Liver (tissue), 9 donors: ENCODE data around the gene VNN1. TPM values are rescaled to one million over a fixed set of nuclear protein-coding genes. Genes with fewer than 3 reads are reported as not detected.
A peak's percentile ranks its signal among the peaks of the same experiment; 100 is the strongest.

Source experiments
- DNase-seq: peaks from one replicate; pipeline ENCODE4 v3.0.0-alpha.2; 2017; ENCODE audit warnings: low spot score
- H3K27ac ChIP-seq, 2 donors: one replicate each; pipeline ENCODE4 v1.7.0; 2013; ENCODE audit warnings: inconsistent platforms in 2 of 2, low read length in 2 of 2, control low read depth in 1 of 2, low read depth in 1 of 2, mild to moderate bottlenecking in 1 of 2
- H3K27me3 ChIP-seq, 4 donors: one replicate each; pipeline versions ENCODE4 v1.6.1 to v1.7.0; 2013; ENCODE audit warnings: low read length in 3 of 4, inconsistent platforms in 1 of 4, mild to moderate bottlenecking in 1 of 4, moderate library complexity in 1 of 4; ENCODE audit not compliant: control insufficient read depth in 4 of 4, insufficient read depth in 4 of 4
- H3K36me3 ChIP-seq, 4 donors: one replicate each; pipeline versions ENCODE4 v1.6.1 to v1.7.0; 2013; ENCODE audit warnings: low read length in 3 of 4, mild to moderate bottlenecking in 3 of 4, low read depth in 1 of 4, moderate library complexity in 1 of 4; ENCODE audit not compliant: control insufficient read depth in 4 of 4, insufficient read depth in 3 of 4
- H3K4me1 ChIP-seq, 4 donors: one replicate each; pipeline versions ENCODE4 v1.6.1 to v1.7.0; 2013; ENCODE audit warnings: low read length in 3 of 4, mild to moderate bottlenecking in 3 of 4, moderate library complexity in 1 of 4; ENCODE audit not compliant: control insufficient read depth in 4 of 4, insufficient read depth in 4 of 4
- H3K4me3 ChIP-seq, 3 donors: one replicate each; pipeline versions ENCODE4 v1.6.1 to v1.7.0; 2013; ENCODE audit warnings: low read length in 3 of 3, control low read depth in 1 of 3, low read depth in 1 of 3, mild to moderate bottlenecking in 1 of 3
- H3K9ac ChIP-seq, 2 donors: one replicate each; pipeline ENCODE4 v1.7.0; 2013; ENCODE audit warnings: low read length in 2 of 2, mild to moderate bottlenecking in 2 of 2, moderate library complexity in 2 of 2, control low read depth in 1 of 2, low read depth in 1 of 2
- H3K9me3 ChIP-seq, 4 donors: one replicate each; pipeline versions ENCODE4 v1.6.1 to v1.7.0; 2013; ENCODE audit warnings: low read length in 3 of 4; ENCODE audit not compliant: control insufficient read depth in 4 of 4
- CTCF ChIP-seq: fragments of 150-350 bp; IDR thresholded peaks from 2 replicates; pipeline ENCODE4 v1.5.1; 2017; ENCODE audit warnings: improper control_type of control experiment, low read depth, low read length; ENCODE audit not compliant: missing input control
- FOXA2 ChIP-seq: IDR thresholded peaks from 2 replicates; pipeline ENCODE4 v1.6.1; 2016; ENCODE audit warnings: antibody characterized with exemption
- HNF4A ChIP-seq, 2 donors: conservative IDR thresholded peaks; 2 replicates each; pipeline ENCODE4 v1.6.1; 2016; ENCODE audit warnings: antibody characterized with exemption in 2 of 2, mild to moderate bottlenecking in 2 of 2
- MAX ChIP-seq: IDR thresholded peaks from 2 replicates; pipeline ENCODE4 v1.6.1; 2016; ENCODE audit warnings: antibody characterized with exemption
- NR2F2 ChIP-seq: IDR thresholded peaks from 2 replicates; pipeline ENCODE4 v1.6.1; 2016; ENCODE audit warnings: antibody characterized with exemption
- RAD21 ChIP-seq, 2 donors: IDR thresholded peaks; 2 replicates each; pipeline ENCODE4 v1.6.1; 2016; ENCODE audit warnings: antibody characterized with exemption in 2 of 2, mild to moderate bottlenecking in 2 of 2
- REST ChIP-seq: IDR thresholded peaks from 2 replicates; pipeline ENCODE4 v1.6.1; 2016; ENCODE audit warnings: antibody characterized with exemption, mild to moderate bottlenecking
- RXRA ChIP-seq, 2 donors: IDR thresholded peaks; 2 replicates each; pipeline ENCODE4 v1.6.1; 2017 to 2018; ENCODE audit warnings: antibody characterized with exemption in 2 of 2, mild to moderate bottlenecking in 1 of 2
- SP1 ChIP-seq: IDR thresholded peaks from 2 replicates; pipeline ENCODE4 v1.6.1; 2018; ENCODE audit warnings: antibody characterized with exemption, mild to moderate bottlenecking
- YY1 ChIP-seq: IDR thresholded peaks from 2 replicates; pipeline ENCODE4 v1.6.1; 2016; ENCODE audit warnings: antibody characterized with exemption, mild to moderate bottlenecking
- ZBTB33 ChIP-seq: IDR thresholded peaks from 2 replicates; pipeline ENCODE4 v1.6.1; 2016; ENCODE audit warnings: antibody characterized with exemption
- WGBS: extraction: QIAGEN DNeasy Blood & Tissue Kit; methylation state at CpG from one replicate; pipeline ENCODE4 v1.1.7; 2013; 5-methylcytosine and 5-hydroxymethylcytosine counted together
- polyA plus RNA-seq, 2 donors: library from polyadenylated mRNA; stranded (reverse) in 1 of 2; unstranded in 1 of 2; fragments of 200-250 nt in 1 of 2; fragments of >200 nt in 1 of 2; fragmentation: Nextera tagmentation in 1 of 2; extraction: Ambion mirVana in 1 of 2; gene quantifications; one replicate each; pipeline versions ENCODE4 v1.2.1 to v1.2.3, GENCODE V29; 2013 to 2015
- total RNA-seq, 2 donors: library from RNA; depleted of rRNA; stranded (reverse); fragments of >200 nt; gene quantifications; one replicate each; pipeline ENCODE4 v1.2.3, GENCODE V29; 2014
- donor health status: healthy.
- donor health status: healthy.
- donor health status: healthy.
- donor health status: healthy.
- donor health status: healthy.

Gene VNN1
- total and polyA plus RNA-seq, 4 donors, result 2.7 to 132 (median 58.8) TPM

GRCh38 chr6:132719736-132720448, 6.0 kb upstream of the VNN1 start (continued):
- no peak for TF ChIP-seq CTCF

GRCh38 chr6:132715881-132716637, 2.2 kb upstream of the VNN1 start:
- TF ChIP-seq HNF4A (conservative IDR thresholded peaks at IDR 0.05) (peak; percentile 28 to 61), REST (peak; percentile 48), NR2F2 (no peak), RXRA (IDR thresholded peaks at IDR 0.05) (peak; percentile 44 to 65), RAD21 (IDR thresholded peaks at IDR 0.05) (peak in 1 of 2 donors; percentile 14), SP1 (peak; percentile 35), FOXA2 (no peak), YY1 (peak; percentile 40), ZBTB33 (peak; percentile 22), MAX (peak; percentile 10), CTCF (no peak)
- WGBS, result 33% methylated on average over 9 of the region's 9 CpGs
- H3K9ac ChIP-seq, result no peak overlapping the region
- no peak for DNase-seq
- H3K27me3 ChIP-seq, result no peaks in the 10 kb centered on the region
- H3K4me1 ChIP-seq, result peaks cover 6 to 53% (median 20%) of the 10 kb centered on the region in 4 donors
- no peaks in the 10 kb centered on the region for H3K9me3 ChIP-seq
- H3K27ac ChIP-seq, result peak overlapping the region; percentile 52 to 72
- no peak overlapping the region for H3K4me3 ChIP-seq
- no peaks in the 10 kb centered on the region for H3K36me3 ChIP-seq
